ENCODE data around the gene TSPEAR. TPM values are rescaled to one million over a fixed set of nuclear protein-coding genes. Genes with fewer than 3 reads are reported as not detected.

TSPEAR gene
- total and polyA plus RNA-seq, 10 donors = 0.02 to 0.22 (median 0.03) TPM; not detected in 7

GRCh38 chr21:44756423-44757185, 45.2 kb upstream of the TSPEAR start:
- DNase-seq = no peak
- no peak overlapping the region for H3K4me3 ChIP-seq
- H3K27me3 ChIP-seq (replicated peaks in 1 of 7) = peaks cover 0 to 16% (median 0%) of the 10 kb centered on the region in 7 donors
- H3K27ac ChIP-seq = no peak overlapping the region
- TF ChIP-seq POLR2AphosphoS5 (IDR thresholded peaks at IDR 0.05) = no peak
- TF ChIP-seq POLR2A (IDR thresholded peaks at IDR 0.05) = no peak
- no peak for TF ChIP-seq CTCF (IDR thresholded peaks at IDR 0.05 in 8 of 11, conservative IDR thresholded peaks at IDR 0.05 in 3 of 11)
- no peaks in the 10 kb centered on the region for H3K4me1 ChIP-seq
- intact Hi-C loops (cut with DNase I; ENCODE audit: low total_unique reads) = no loop called here
- H3K9me3 ChIP-seq = peaks cover 0 to 13% (median 0%) of the 10 kb centered on the region in 8 donors
- WGBS, 5 donors = 85 to 90% (median 88%) methylated on average over 23 of the region's 23 CpGs
- H3K36me3 ChIP-seq = no peaks in the 10 kb centered on the region

- Histone ChIP-seq H3K27me3 (replicated peaks in 1 of 7) (peaks cover 0 to 30% (median 2%) of the 10 kb centered on the region in 7 donors), H3K4me3 (no peak overlapping the region), H3K4me1 (no peaks in the 10 kb centered on the region), H3K36me3 (no peaks in the 10 kb centered on the region), H3K27ac (no peak overlapping the region), H3K9me3 (peaks cover 0 to 13% (median 0%) of the 10 kb centered on the region in 8 donors)
- TF ChIP-seq POLR2AphosphoS5 (IDR thresholded peaks at IDR 0.05) (no peak), CTCF (IDR thresholded peaks at IDR 0.05 in 8 of 11, conservative IDR thresholded peaks at IDR 0.05 in 3 of 11) (peak in 1 of 11 experiments; percentile 13), POLR2A (IDR thresholded peaks at IDR 0.05) (no peak)
- WGBS, 5 donors = 50 to 93% (median 69%) methylated on average over 5 of the region's 5 CpGs
- DNase-seq = no peak
- intact Hi-C loops (cut with DNase I; ENCODE audit: low total_unique reads) = no loop called here
These were observed 43.9 kb upstream of the TSPEAR start for GRCh38 chr21:44755227-44755626.

- H3K27ac ChIP-seq = no peak overlapping the region
- TF ChIP-seq POLR2AphosphoS5 (IDR thresholded peaks at IDR 0.05) (no peak), POLR2A (IDR thresholded peaks at IDR 0.05) (no peak), CTCF (IDR thresholded peaks at IDR 0.05 in 8 of 11, conservative IDR thresholded peaks at IDR 0.05 in 3 of 11) (no peak)
- H3K27me3 ChIP-seq (replicated peaks in 1 of 7) = peaks cover 0 to 41% (median 5%) of the 10 kb centered on the region in 7 donors
- no peaks in the 10 kb centered on the region for H3K36me3 ChIP-seq
- WGBS, 5 donors = 76 to 93% (median 90%) methylated on average over 14 to 19 of the region's 19 CpGs
- intact Hi-C loops (cut with DNase I; ENCODE audit: low total_unique reads) = no loop called here
- H3K4me3 ChIP-seq = no peak overlapping the region
- peaks cover 0 to 13% (median 0%) of the 10 kb centered on the region in 8 donors for H3K9me3 ChIP-seq
- no peaks in the 10 kb centered on the region for H3K4me1 ChIP-seq
- DNase-seq = no peak
These were observed 42.0 kb upstream of the TSPEAR start for GRCh38 chr21:44753357-44753756.

- no peak for DNase-seq
- peaks cover 0 to 11% (median 0%) of the 10 kb centered on the region in 8 donors for H3K9me3 ChIP-seq
- intact Hi-C loops (cut with DNase I; ENCODE audit: low total_unique reads) = no loop called here
- 73 to 86% (median 80%) methylated on average over 11 of the region's 11 CpGs for WGBS, 5 donors
- no peak overlapping the region for H3K4me3 ChIP-seq
- H3K4me1 ChIP-seq = no peaks in the 10 kb centered on the region
- TF ChIP-seq CTCF (IDR thresholded peaks at IDR 0.05 in 8 of 11, conservative IDR thresholded peaks at IDR 0.05 in 3 of 11) (no peak), POLR2AphosphoS5 (IDR thresholded peaks at IDR 0.05) (no peak), POLR2A (IDR thresholded peaks at IDR 0.05) (no peak)
- H3K27ac ChIP-seq = no peak overlapping the region
- H3K27me3 ChIP-seq (replicated peaks in 1 of 7) = peaks cover 0 to 46% (median 5%) of the 10 kb centered on the region in 7 donors
- H3K36me3 ChIP-seq = no peaks in the 10 kb centered on the region
These were observed 41.4 kb upstream of the TSPEAR start for GRCh38 chr21:44752671-44753235.

All from spleen (tissue), 11 donors.